CD4-positive, alpha-beta T cell treated with Interleukin-15 for 1 hour (primary cell): Measurements from ENCODE around the gene RETREG2.
"Not testable (repeated sequence)": the region's sequence is repeated elsewhere in the genome, so short reads cannot be mapped to it uniquely, and the experiment has no call there.

ENCODE experiments used
- DNase-seq: peaks from one replicate; pipeline ENCODE4 v3.0.0-alpha.2; 2020

Gene RETREG2

DNA sequence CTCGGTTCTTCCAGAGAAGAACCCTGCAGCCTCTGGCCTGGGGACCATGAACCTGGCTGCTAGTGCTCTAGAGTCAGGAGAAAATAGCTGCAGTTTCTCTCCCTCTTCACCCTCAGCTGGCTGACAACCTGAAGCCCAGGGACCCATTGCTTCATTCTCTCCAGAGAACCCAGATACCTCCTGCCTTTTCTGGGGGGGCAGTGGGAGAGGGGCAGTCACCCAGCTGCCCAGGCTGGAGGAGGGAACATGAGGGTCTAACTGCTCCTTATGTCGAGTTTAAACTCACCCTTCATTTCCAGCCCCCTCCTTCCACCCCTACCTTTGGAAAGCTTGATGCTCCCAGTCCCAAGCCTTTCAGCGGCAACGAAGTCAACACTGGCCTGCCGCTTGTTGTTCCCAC lies 20.9 kb downstream of the RETREG2 start:
- DNase-seq: no peak

- no peak for DNase-seq
Observed at GRCh38 chr2:219199470-219200211, 21.6 kb downstream of the RETREG2 start.

DNA sequence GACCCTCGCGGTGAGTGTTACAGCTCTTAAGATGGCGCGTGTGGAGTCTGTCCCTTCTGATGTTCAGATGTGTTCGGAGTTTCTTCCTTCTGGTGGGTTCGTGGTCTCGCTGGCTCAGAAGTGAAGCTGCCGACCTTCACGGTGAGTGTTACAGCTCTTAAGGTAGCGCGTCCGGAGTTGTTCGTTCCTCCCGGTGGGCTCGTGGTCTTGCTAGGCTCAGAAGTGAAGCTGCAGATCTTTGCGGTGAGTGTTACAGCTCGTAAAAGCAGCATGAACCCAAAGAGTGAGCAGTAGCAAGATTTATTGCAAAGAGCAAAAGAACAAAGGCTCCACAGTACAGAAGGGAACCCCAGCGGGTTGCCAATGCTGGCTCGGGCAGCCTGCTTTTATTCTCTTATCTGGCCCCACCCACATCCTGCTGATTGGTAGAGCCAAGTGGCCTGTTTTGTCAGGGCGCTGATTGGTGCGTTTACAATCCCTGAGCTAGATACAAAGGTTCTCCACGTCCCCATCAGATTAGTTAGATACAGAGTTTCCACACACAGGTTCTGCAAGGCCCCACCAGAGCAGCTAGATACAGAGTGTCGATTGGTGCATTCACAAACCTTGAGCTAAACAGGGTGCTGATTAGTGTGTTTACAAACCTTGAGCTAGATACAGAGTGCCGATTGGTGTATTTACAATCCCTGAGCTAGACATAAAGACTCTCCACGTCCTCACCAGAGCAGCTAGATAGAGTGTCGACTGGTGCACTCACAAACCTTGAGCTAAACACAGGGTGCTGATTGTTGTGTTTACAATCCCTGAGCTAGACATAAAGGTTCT lies 22.6 kb downstream of the RETREG2 start:
- DNase-seq: peak; percentile 45

DNA sequence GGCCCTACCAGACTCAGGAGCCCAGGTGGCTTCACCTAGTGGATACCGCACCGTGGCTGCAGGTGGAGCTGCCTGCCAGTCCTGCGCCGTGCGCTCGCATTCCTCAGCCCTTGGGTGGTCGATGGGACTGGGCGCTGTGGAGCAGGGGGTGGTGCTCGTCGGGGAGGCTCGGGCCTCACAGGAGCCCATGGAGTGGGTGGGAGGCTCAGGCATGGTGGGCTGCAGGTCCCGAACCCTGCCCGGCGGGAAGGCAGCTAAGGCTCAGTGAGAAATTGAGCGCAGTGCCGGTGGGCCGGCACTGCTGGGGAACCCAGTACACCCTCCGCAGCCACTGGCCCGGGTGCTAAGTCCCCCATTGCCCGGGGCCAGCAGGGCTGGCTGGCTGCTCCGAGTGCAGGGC lies 23.3 kb downstream of the RETREG2 start:
- DNase-seq: not testable (repeated sequence)

GRCh38 chr2:219204425-219205164 lies 26.5 kb downstream of the RETREG2 start:
- no peak for DNase-seq

GRCh38 chr2:219205165-219205538 lies 27.1 kb downstream of the RETREG2 start:
- DNase-seq: no peak

GRCh38 chr2:219205981-219206327 lies 27.9 kb downstream of the RETREG2 start:
- no peak for DNase-seq

DNA sequence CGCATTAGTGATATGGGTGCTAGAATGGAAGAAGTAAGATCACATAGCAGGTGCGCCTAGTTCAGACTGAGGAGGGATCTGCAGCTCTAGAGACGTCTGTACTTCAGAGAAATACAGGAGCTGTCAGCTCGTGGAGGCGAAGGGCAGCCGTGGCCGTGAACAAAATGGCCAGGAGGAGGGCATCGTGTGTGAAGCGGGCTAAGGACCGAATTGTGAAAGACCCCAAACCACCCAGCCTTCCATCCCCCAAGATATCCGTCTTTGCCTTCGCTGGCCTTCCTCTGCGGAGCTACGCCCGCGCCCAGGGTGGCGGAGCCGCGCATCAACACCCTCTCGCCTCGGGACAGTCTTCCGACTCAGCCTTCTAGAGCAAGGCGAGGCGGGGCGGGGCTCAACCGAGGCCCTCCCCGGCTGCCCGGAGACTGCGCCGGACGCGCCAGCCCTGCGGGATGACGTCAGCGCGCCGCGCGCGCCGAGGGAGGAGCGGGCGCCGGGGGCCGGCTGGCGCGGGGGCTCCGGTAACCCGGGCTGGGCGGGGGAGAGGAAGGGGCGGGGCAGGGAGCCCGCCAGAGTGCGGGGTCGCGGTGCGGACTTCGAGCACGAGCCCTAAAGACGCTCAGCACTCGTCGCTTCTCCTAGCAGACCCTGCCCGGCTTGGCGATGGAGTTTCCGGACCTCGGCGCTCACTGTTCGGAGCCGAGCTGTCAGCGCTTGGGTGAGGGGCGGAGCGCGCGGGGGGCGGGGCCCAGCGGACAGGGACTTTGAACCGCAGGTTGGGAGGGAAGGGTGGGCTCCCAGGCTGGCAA lies 28.5 kb downstream of the RETREG2 start, which contains the start of gene ZFAND2B:
TSS of gene ZFAND2B (plus strand) at position 455 of the 806 bp plus-strand sequence. CDS start at position 661, 206 bp downstream.
- DNase-seq: peak; percentile 95

- no peak for DNase-seq
Observed at GRCh38 chr2:219207134-219207883, 29.2 kb downstream of the RETREG2 start.

DNA sequence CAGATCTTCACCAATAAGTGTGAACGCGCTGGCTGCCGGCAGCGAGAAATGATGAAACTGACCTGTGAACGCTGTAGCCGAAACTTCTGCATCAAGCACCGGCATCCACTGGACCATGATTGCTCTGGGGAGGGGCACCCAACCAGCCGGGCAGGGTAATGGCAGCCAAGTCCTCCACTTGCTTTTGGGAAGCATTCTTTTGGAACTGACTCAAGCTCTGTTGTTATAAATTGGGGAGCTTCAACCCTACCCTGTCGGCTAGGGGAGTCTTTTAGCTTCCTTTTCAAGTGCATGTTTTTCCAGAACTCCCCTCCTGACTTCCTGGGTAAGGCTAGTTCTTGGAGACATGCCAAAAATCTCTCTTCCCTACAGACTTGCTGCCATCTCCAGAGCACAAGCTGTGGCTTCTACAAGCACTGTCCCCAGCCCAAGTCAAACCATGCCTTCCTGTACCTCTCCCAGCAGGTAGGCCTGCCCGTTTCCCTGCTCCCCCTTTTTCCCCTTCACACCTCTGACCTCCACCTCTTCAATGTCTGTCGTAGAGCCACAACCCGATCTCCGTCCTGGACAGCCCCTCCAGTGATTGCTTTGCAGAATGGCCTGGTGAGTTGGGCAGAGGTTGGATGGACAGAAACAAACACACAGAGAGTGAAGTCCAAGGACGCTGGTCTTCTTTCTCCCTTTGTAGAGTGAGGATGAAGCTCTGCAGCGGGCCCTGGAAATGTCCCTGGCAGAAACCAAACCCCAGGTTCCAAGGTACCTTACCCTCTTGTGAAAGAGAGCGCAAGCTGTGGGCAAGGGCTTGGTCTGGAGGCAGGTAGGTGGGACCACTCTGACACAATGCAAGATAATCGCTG lies 30.0 kb downstream of the RETREG2 start:
- DNase-seq: no peak

DNA sequence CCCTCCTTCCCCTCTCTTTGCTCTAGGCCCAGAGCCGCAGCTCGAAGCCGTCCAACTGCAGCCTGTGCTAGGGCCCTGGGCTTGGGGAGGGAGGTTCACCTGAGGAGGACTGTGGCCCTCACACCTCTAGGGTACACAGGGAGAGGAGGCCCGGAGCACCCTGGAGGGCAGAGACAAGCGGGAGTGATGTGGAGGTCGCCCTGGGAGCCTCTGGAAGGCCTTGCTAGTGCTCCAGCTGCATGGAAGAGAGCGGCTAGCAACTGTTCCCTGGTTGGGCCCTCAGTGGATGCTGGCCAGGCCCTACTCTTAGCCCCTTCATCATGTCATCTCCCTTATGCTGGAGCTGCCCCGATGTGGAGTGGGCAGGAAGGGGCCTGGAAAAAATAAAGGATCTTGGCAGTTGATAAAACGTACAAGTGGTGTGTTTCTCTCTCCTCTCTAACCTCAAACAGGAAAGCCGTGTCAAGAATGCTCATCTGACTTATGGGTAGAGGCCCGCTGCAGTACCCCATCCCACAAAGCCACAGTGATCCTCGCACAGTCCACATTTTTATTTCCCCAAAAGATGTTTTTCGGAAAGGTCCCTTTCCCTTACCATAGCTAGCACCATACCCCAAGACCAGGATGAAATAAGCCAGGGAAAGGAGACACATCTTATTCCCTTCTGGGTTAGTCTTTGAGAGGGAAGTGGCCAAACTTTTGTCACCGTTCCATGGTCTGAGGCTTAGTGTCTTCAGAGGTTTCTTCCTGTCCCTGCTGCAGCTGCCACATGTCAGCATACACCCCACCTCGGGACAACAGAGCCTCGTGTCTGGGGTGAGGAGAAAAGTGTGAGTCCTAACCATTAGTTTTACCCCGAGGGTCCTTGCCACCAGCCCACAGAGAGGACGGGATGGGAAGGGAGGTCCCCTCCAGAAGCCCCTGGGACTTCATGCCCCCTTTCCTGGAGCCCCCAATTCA lies 31.4 kb downstream of the RETREG2 start:
- no peak for DNase-seq

DNA sequence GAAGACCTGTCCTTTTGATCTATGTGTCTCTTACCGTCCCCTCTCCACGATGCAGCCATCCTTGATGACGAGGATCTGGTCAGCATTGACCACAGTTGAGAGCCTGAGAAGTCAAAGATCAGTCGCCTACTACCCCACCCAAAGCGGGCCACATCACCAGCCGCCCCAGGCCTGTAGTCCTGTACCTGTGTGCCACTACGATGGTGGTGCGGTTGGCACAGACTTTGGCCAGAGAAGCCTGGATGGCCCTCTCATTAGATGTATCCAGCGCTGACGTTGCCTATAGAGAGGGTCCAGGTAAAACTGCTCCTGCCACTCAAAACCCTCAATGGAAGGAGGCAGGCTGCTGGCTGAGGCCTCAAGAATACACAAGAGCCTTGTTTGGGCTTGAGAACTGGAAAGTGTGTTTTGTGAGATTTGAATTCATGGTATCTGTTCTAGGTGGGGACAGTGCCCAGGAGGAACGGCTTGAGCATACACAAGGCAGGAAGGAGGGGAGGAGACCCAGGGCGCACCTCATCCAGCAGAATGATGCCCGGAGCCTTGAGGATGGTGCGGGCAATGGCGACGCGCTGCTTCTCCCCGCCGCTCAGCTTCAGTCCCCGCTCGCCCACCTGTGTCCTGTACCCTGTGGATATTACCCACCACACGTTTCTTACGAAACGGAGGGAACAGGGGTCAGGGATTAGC lies 32.3 kb downstream of the RETREG2 start:
- no peak for DNase-seq

DNA sequence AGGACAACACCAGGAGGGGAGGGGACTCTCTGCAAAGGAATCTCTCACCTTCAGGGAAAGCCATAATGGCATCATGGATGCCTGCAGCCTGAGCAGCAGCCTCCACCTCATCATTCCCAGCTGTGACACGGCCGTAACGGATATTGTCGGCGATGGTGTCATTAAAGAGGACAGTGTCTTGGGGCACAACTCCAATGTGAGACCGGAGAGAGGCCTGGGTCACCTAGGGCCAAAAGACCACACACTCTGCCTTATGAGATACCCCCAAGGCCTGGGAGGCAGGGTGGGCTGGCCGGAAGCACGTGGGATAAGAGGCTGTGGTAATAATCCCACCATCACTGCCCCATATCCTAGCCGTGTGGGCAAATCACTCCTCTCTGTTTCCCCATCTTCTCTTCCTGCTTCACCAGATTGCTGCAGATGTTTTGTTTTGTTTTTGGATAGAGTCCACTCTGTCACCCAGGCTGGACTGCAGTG lies 32.8 kb downstream of the RETREG2 start:
- no peak for DNase-seq

DNA sequence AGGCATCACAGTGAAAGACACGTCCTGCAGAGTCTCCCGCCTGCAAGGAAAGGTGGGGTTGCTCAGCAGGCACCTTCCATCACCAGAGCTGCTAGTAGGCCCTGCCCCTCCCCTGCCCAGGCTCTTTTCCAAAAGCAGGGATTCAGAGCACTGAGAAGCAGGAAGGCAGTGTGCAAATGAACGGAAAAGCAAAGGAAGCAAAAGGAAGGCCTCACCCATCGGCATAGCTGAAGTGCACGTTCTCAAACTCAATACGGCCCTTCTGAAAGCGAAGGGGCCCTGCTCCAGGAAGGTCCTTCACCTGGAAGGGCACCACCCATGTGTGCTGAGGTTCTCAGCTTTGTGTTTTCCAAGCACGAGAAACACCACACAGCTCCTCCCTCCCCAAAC lies 34.9 kb downstream of the RETREG2 start:
- DNase-seq: no peak

GRCh38 chr2:219213486-219214071 lies 35.5 kb downstream of the RETREG2 start:
- DNase-seq: no peak

GRCh38 chr2:219214141-219214540 lies 36.1 kb downstream of the RETREG2 start:
- no peak for DNase-seq

DNA sequence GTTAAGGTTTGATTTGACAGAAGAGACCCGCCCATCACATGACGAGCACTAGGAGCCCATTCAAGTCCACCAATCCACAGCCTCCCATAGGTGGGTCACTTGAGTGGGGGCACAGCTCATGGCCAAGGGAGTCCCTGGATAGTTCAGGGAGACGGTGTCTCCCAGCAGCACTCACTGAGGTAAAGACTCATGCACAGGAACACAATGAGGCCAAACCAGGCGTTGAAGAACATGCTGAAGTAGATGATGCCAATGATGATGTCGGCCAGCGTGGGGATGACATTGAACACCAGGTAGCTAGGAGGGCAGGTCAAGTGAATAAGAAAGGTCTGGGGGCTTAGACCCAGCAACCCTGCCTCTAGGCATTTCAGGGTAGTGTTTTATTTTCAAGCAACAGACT lies 36.7 kb downstream of the RETREG2 start:
- DNase-seq: no peak

DNA sequence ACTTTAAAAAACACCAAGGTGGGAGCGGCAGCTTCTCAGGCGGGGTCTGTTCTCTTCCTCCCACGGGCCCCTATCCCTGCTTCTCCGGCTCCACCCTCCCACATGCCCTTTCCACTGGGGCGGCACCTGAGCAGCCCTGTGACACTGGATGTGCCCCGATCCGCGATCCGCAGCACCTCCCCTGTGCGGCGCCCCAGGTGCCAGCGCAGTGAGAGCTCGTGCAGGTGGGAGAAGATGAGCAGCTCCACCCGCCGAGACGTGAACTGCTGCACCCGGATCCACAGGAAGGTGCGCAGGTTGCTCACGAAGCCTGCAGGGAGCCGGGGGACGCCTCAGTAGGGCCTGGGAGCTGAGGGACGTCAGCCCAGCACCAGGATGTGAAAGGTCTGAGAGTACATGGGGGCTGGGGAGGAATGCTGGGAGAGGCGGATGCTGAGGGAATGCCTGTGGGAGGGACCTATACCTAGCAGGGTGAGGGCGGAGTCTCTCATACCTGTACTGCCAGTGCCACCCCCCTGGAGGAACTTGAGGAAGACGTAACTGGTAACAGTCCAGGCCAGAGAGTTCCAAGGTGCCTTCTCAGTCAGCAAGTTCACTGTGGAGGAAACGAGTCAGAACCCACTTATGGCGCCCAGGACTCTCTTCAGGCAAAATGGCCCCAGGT lies 37.9 kb downstream of the RETREG2 start:
- DNase-seq: peak; percentile 12
